GM18508 (cell line): ENCODE measurements around the gene SLC47A2.
"Not testable (repeated sequence)": the region's sequence is repeated elsewhere in the genome, so short reads cannot be mapped to it uniquely, and the experiment has no call there.

Experiments used
- ATAC-seq: cut with Tn5 transposase; IDR thresholded peaks from one replicate; pipeline ENCODE4 v1.9.1; 2021; ENCODE audit warnings: moderate number of reproducible peaks; ENCODE audit not compliant: insufficient read depth, unreplicated experiment

The SLC47A2 gene

GRCh38 chr17:19716108-19717030 lies at the start of gene SLC47A2:
Gene SLC47A2, minus strand, starts transcription at chr17:19716584. Its CDS starts 29 bp downstream, at chr17:19716555.
- ATAC-seq, result no peak

GRCh38 chr17:19766016-19766415 lies 49.6 kb upstream of the SLC47A2 start:
- ATAC-seq, result no peak

- not testable (repeated sequence) for ATAC-seq
These were observed 47.6 kb upstream of the SLC47A2 start for GRCh38 chr17:19763991-19764390.

- ATAC-seq, result no peak
These were observed 47.0 kb upstream of the SLC47A2 start for GRCh38 chr17:19763416-19763815.

- ATAC-seq, result no peak
These were observed 46.2 kb upstream of the SLC47A2 start for GRCh38 chr17:19762515-19762961.

GRCh38 chr17:19760746-19761145 lies 44.4 kb upstream of the SLC47A2 start:
- no peak for ATAC-seq

- no peak for ATAC-seq
These were observed 43.5 kb upstream of the SLC47A2 start for GRCh38 chr17:19759568-19760549.

GRCh38 chr17:19757536-19758180 lies 41.3 kb upstream of the SLC47A2 start:
- no peak for ATAC-seq

- ATAC-seq, result no peak
These were observed 40.2 kb upstream of the SLC47A2 start for GRCh38 chr17:19756546-19756945.

- no peak for ATAC-seq
These were observed 39.6 kb upstream of the SLC47A2 start for GRCh38 chr17:19755821-19756510.

GRCh38 chr17:19755392-19755791 lies 39.0 kb upstream of the SLC47A2 start:
- ATAC-seq, result no peak

GRCh38 chr17:19753661-19754463 lies 37.5 kb upstream of the SLC47A2 start:
- no peak for ATAC-seq

GRCh38 chr17:19753051-19753509 lies 36.7 kb upstream of the SLC47A2 start:
- ATAC-seq, result no peak

- ATAC-seq, result no peak
These were observed 36.0 kb upstream of the SLC47A2 start for GRCh38 chr17:19752216-19753050.

- ATAC-seq, result no peak
These were observed 34.5 kb upstream of the SLC47A2 start for GRCh38 chr17:19750835-19751234.

GRCh38 chr17:19750020-19750572 lies 33.7 kb upstream of the SLC47A2 start:
- no peak for ATAC-seq

- no peak for ATAC-seq
These were observed 32.4 kb upstream of the SLC47A2 start for GRCh38 chr17:19748807-19749193.
